Activated CD4-positive, alpha-beta T cell treated with anti-CD3 and anti-CD28 coated beads, Interleukin-2, amount 10 ng/mL, durations not matched to agents 24 days and 14 days (primary cell): ENCODE data around the gene PEMT. TPM values are rescaled to one million over a fixed set of nuclear protein-coding genes. Genes with fewer than 3 reads are reported as not detected.

Source experiments
- DNase-seq: peaks from one replicate; pipeline ENCODE4 v3.0.0; 2022
- H3K27ac Mint-ChIP-seq: one replicate; pipeline ENCODE4 v1.8.0; 2022; ENCODE audit warnings: mild to moderate bottlenecking, mixed read lengths
- H3K27me3 Mint-ChIP-seq: one replicate; pipeline ENCODE4 v1.8.0; 2022; ENCODE audit warnings: mixed read lengths
- H3K36me3 Mint-ChIP-seq: one replicate; pipeline ENCODE4 v1.8.0; 2022; ENCODE audit warnings: low read depth, mild to moderate bottlenecking, mixed read lengths
- H3K4me1 Mint-ChIP-seq: one replicate; pipeline ENCODE4 v1.8.0; 2021; ENCODE audit warnings: mixed read lengths
- H3K4me3 Mint-ChIP-seq: one replicate; pipeline ENCODE4 v1.8.0; 2022; ENCODE audit warnings: mild to moderate bottlenecking, moderate library complexity, mixed read lengths
- H3K9me3 Mint-ChIP-seq: one replicate; pipeline ENCODE4 v1.8.0; 2021; ENCODE audit warnings: mixed read lengths
- intact Hi-C: fragments of 100-400 bp; cut with micrococcal nuclease; formaldehyde crosslinking; loops from one replicate; pipeline ENCODE4 v1.15.1; 2023
- total RNA-seq: library from RNA; stranded (reverse); gene quantifications from 2 replicates; pipeline ENCODE4 v1.2.3, GENCODE V29; 2022

Gene PEMT
- total RNA-seq, 1 donor from 2014 or later: 45.5 TPM

DNA sequence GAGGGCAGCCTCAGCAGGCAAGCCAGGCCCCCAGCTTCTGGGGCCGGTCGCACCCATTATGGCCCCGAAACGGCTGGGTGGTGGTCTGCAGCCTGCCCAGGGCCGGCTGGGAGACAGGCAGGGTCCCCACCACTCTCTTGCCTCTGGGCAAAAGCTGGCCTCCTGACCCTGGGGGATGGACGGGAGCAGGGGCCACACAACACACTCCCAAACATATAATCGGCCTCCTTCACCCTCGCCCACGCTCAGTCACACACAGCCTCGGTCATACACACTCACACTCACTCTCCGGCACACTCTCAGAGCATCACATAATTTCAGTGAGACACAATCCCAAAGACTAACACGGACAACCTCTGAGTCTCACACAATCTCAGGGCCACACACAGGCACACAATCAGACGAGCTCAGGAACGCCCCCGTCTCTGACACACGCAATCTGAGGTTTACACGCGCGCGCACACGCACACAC lies 589 bp downstream of the PEMT start:
- intact Hi-C loops: loop anchor here (1.0 to 5.0 kb wide), 5 partner anchors 94 to 448 kb away; partner anchors contain the start of genes ATPAF2, DRC3, GID4 and RASD1
- Mint-ChIP-seq H3K9me3 (no peaks in the 10 kb centered on the region), H3K27ac (peak overlapping the region; percentile 96), H3K36me3 (peaks cover 4% of the 10 kb centered on the region), H3K27me3 (no peaks in the 10 kb centered on the region), H3K4me3 (peak overlapping the region; percentile 92), H3K4me1 (peaks cover 18% of the 10 kb centered on the region)
- no peak for DNase-seq

- H3K27ac Mint-ChIP-seq: peak overlapping the region; percentile 96
- no peaks in the 10 kb centered on the region for H3K9me3 Mint-ChIP-seq
- no peaks in the 10 kb centered on the region for H3K27me3 Mint-ChIP-seq
- intact Hi-C loops: loop anchor here (5.0 kb wide), 2 partner anchors 93 to 162 kb away; partner anchors contain the start of gene RASD1
- peak overlapping the region; percentile 92 for H3K4me3 Mint-ChIP-seq
- peaks cover 4% of the 10 kb centered on the region for H3K36me3 Mint-ChIP-seq
- peaks cover 18% of the 10 kb centered on the region for H3K4me1 Mint-ChIP-seq
- peak; percentile 59 for DNase-seq
These were observed 1.3 kb downstream of the PEMT start for GRCh38 chr17:17590141-17590751.

GRCh38 chr17:17587614-17588337 lies 3.7 kb downstream of the PEMT start:
- H3K4me1 Mint-ChIP-seq: peaks cover 15% of the 10 kb centered on the region
- no peaks in the 10 kb centered on the region for H3K9me3 Mint-ChIP-seq
- no peaks in the 10 kb centered on the region for H3K27me3 Mint-ChIP-seq
- peaks cover 4% of the 10 kb centered on the region for H3K36me3 Mint-ChIP-seq
- no peak overlapping the region for H3K27ac Mint-ChIP-seq
- no peak for DNase-seq
- intact Hi-C loops: no loop called here
- no peak overlapping the region for H3K4me3 Mint-ChIP-seq

DNA sequence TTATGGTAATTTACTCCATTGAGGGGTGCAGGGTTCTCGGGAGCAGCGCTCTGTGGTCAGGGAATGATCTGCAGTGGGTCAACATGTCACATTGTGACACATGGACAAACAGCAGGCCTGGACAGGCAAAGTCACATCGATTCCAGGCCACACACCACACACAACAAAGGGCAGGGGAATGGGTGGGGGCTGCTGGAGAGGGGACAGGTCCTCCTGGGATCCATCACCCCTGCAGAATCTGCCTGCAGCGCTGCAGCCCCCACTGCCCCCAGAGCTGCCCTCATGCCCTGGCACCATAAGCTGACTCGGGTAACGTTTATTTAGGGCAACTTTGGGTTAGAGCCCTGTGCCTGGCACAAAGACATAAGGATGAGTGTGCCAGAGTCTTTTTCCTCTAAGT lies 9.1 kb downstream of the PEMT start:
- H3K4me3 Mint-ChIP-seq: no peak overlapping the region
- no peaks in the 10 kb centered on the region for H3K4me1 Mint-ChIP-seq
- no peak for DNase-seq
- no peaks in the 10 kb centered on the region for H3K36me3 Mint-ChIP-seq
- no peak overlapping the region for H3K27ac Mint-ChIP-seq
- no peaks in the 10 kb centered on the region for H3K27me3 Mint-ChIP-seq
- no peaks in the 10 kb centered on the region for H3K9me3 Mint-ChIP-seq
- intact Hi-C loops: no loop called here

GRCh38 chr17:17581509-17581908 lies 10.0 kb downstream of the PEMT start:
- Mint-ChIP-seq H3K27me3 (no peaks in the 10 kb centered on the region), H3K36me3 (no peaks in the 10 kb centered on the region), H3K27ac (no peak overlapping the region), H3K4me1 (no peaks in the 10 kb centered on the region), H3K9me3 (no peaks in the 10 kb centered on the region), H3K4me3 (no peak overlapping the region)
- intact Hi-C loops: no loop called here
- no peak for DNase-seq

- Mint-ChIP-seq H3K27me3 (no peaks in the 10 kb centered on the region), H3K27ac (no peak overlapping the region), H3K4me3 (no peak overlapping the region), H3K9me3 (no peaks in the 10 kb centered on the region), H3K4me1 (no peaks in the 10 kb centered on the region), H3K36me3 (no peaks in the 10 kb centered on the region)
- no peak for DNase-seq
- intact Hi-C loops: no loop called here
These were observed 10.6 kb downstream of the PEMT start for GRCh38 chr17:17580662-17581470.

- no peaks in the 10 kb centered on the region for H3K9me3 Mint-ChIP-seq
- no peak overlapping the region for H3K4me3 Mint-ChIP-seq
- intact Hi-C loops: no loop called here
- no peak for DNase-seq
- no peaks in the 10 kb centered on the region for H3K27me3 Mint-ChIP-seq
- no peak overlapping the region for H3K27ac Mint-ChIP-seq
- no peaks in the 10 kb centered on the region for H3K36me3 Mint-ChIP-seq
- H3K4me1 Mint-ChIP-seq: no peaks in the 10 kb centered on the region
These were observed 11.8 kb downstream of the PEMT start for GRCh38 chr17:17579691-17580090.

- Mint-ChIP-seq H3K27ac (no peak overlapping the region), H3K4me1 (no peaks in the 10 kb centered on the region), H3K27me3 (no peaks in the 10 kb centered on the region), H3K9me3 (no peaks in the 10 kb centered on the region), H3K36me3 (no peaks in the 10 kb centered on the region), H3K4me3 (no peak overlapping the region)
- intact Hi-C loops: no loop called here
- no peak for DNase-seq
These were observed 14.1 kb downstream of the PEMT start for GRCh38 chr17:17577373-17577772.

- Mint-ChIP-seq H3K36me3 (no peaks in the 10 kb centered on the region), H3K27ac (no peak overlapping the region), H3K27me3 (no peaks in the 10 kb centered on the region), H3K4me1 (no peaks in the 10 kb centered on the region), H3K4me3 (no peak overlapping the region), H3K9me3 (no peaks in the 10 kb centered on the region)
- DNase-seq: no peak
- intact Hi-C loops: no loop called here
These were observed 14.7 kb downstream of the PEMT start for GRCh38 chr17:17576772-17577234.

- H3K27ac Mint-ChIP-seq: no peak overlapping the region
- intact Hi-C loops: no loop called here
- no peaks in the 10 kb centered on the region for H3K27me3 Mint-ChIP-seq
- no peaks in the 10 kb centered on the region for H3K36me3 Mint-ChIP-seq
- no peak overlapping the region for H3K4me3 Mint-ChIP-seq
- DNase-seq: no peak
- H3K4me1 Mint-ChIP-seq: no peaks in the 10 kb centered on the region
- no peaks in the 10 kb centered on the region for H3K9me3 Mint-ChIP-seq
These were observed 15.9 kb downstream of the PEMT start for GRCh38 chr17:17575360-17576251.

DNA sequence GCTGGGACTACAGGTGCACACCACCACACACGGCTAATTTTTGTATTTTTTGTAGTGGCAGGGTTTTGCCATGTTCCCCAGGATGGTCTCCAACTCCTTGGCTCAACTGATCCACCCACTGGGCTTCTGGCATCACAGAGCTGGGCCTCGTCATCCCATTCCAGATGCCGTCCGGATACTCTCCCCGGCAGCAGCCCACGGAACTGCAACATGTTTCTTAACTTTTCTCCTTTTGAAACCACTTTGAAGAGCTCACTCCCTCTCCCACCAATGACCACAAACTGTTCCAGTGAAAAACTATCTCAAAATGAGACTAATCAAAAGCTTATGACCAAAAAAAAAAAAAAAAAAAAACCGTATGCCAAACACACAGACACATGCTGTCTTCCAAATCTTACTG lies 17.6 kb downstream of the PEMT start:
- no peak overlapping the region for H3K4me3 Mint-ChIP-seq
- H3K27me3 Mint-ChIP-seq: no peaks in the 10 kb centered on the region
- intact Hi-C loops: no loop called here
- no peak for DNase-seq
- H3K27ac Mint-ChIP-seq: no peak overlapping the region
- no peaks in the 10 kb centered on the region for H3K9me3 Mint-ChIP-seq
- H3K4me1 Mint-ChIP-seq: no peaks in the 10 kb centered on the region
- H3K36me3 Mint-ChIP-seq: no peaks in the 10 kb centered on the region

GRCh38 chr17:17572010-17572785 lies 19.3 kb downstream of the PEMT start:
- Mint-ChIP-seq H3K36me3 (no peaks in the 10 kb centered on the region), H3K9me3 (no peaks in the 10 kb centered on the region), H3K27me3 (no peaks in the 10 kb centered on the region), H3K27ac (no peak overlapping the region), H3K4me1 (no peaks in the 10 kb centered on the region), H3K4me3 (no peak overlapping the region)
- intact Hi-C loops: no loop called here
- no peak for DNase-seq
